Esophagus muscularis mucosa (tissue), 4 donors: ENCODE data around the gene JADE1.

ENCODE experiments used
- EP300 ChIP-seq: sonication (generic); formaldehyde crosslinking; IDR thresholded peaks from one replicate; pipeline ENCODE4 v1.6.1; 2017; ENCODE audit warnings: antibody characterized with exemption
- POLR2A ChIP-seq: fragments of 450-650 bp; IDR thresholded peaks from one replicate; pipeline ENCODE4 v1.6.1; 2017; ENCODE audit warnings: antibody characterized with exemption, moderate library complexity, mild to moderate bottlenecking, low read depth
- TF ChIP-seq, protein P1 (sequence below), 3 experiments: fragments of 200-600 bp in 2 of 3; fragments of 450-650 bp in 1 of 3; sonication (generic) in 2 of 3; IDR thresholded peaks; one replicate each; pipeline ENCODE4 v1.5.1; 2017 to 2019; ENCODE audit warnings: antibody characterized with exemption in 3 of 3, mild to moderate bottlenecking in 2 of 3, moderate library complexity in 1 of 3

DNA sequence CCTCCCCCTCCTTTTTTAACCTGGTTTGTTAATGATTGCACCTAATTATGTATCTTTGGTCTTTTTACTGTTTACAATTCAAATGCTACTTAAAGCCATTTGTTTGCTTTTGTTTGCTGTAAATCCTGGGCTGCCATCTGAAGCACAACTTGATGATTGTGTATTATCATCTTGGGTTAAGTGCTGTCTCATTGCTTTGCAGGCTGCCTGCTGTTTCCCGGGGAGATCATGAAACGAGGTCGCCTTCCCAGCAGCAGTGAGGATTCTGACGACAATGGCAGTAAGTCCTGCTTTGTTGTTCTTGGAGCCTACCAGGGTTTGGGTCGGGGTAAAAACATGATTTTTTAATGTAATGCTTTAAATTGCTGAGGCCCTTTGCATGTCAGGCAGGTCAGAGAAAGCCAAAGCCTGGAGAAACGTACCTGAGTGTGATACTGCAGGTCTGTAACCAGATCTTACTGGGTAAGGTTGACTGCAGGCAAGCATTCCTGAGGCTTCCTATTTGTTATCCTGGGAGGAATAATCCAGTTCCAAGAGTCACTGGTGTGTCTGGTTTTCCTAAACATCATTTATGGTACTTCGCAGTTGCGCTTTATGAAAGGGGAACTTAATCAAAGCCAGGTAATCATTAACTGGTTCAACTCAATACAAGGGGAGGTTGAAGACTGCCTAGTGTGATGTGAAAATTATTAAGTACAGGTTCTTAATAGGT is 22.2 kb downstream of the JADE1 start:
- no peak for TF ChIP-seq POLR2A
- TF ChIP-seq, protein P1, sequence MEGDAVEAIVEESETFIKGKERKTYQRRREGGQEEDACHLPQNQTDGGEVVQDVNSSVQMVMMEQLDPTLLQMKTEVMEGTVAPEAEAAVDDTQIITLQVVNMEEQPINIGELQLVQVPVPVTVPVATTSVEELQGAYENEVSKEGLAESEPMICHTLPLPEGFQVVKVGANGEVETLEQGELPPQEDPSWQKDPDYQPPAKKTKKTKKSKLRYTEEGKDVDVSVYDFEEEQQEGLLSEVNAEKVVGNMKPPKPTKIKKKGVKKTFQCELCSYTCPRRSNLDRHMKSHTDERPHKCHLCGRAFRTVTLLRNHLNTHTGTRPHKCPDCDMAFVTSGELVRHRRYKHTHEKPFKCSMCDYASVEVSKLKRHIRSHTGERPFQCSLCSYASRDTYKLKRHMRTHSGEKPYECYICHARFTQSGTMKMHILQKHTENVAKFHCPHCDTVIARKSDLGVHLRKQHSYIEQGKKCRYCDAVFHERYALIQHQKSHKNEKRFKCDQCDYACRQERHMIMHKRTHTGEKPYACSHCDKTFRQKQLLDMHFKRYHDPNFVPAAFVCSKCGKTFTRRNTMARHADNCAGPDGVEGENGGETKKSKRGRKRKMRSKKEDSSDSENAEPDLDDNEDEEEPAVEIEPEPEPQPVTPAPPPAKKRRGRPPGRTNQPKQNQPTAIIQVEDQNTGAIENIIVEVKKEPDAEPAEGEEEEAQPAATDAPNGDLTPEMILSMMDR (IDR thresholded peaks at IDR 0.05): no peak
- TF ChIP-seq EP300: no peak
